ENCODE data around the gene TRPM5. TPM values are rescaled to one million over a fixed set of nuclear protein-coding genes. Genes with fewer than 3 reads are reported as not detected.

The TRPM5 gene
- total RNA-seq, 8 experiments from 2014 or later = 0.05 to 0.23 (median 0.15) TPM; not detected in 2

DNA sequence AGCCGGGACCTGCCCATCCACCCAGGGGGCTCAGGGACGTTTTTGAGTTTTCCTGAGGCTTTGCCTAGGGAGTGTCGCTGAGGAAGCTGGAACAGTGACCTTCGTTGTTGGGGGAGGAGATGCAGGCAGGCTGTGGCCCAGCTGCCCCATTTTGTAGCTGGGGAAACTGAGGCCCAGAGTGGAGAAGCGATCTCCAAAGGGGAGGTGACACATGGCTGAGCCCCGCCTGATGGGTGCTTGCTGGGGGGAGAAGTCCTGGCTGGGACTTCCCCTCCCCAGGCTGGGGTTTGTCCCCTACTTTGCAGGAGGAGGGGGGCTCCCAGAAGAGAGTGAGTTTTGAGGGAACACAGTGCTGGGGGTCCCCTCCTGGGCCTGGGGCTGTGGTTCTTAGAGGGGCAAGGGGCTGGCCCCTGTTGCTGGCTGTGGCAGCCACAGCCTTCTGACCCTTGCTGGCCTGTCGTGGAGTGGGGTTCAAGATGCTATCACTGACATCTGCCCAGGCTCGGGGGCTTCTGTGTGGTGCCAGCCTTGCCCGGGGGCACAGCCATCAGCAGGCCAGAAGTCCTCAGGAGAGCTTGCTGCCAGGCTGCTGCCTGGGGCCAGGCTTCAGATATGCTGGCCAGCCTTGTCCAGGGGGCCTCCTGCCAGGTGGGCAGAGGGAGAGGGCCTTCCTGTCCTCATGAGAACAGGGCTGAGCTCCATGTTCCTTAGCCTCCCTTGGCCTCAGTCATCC, 21.9 kb upstream of the TRPM5 start:
- in situ Hi-C loops (cut with MboI; ENCODE audit: low pct_unique_long_range_greater_than_20kb in 2 of 9, low sequenced_read_pairs in 9 of 9, unreplicated experiment in 9 of 9) = no loop called here
- no peaks in the 10 kb centered on the region for H3K4me1 ChIP-seq (replicated peaks in 1 of 2)
- H3K27ac ChIP-seq = no peak overlapping the region
- ATAC-seq (replicated peaks in 6 of 8) = no peak
- 20 to 64% methylated on average over 3 to 4 of the region's 9 CpGs; no CpG with 5 or more reads in 8 of the 10 experiments for WGBS, 10 experiments
- no peak overlapping the region for H3K4me3 ChIP-seq

- no peak for ATAC-seq (replicated peaks in 6 of 8)
- no peaks in the 10 kb centered on the region for H3K4me1 ChIP-seq (replicated peaks in 1 of 2)
- no peak overlapping the region for H3K4me3 ChIP-seq
- in situ Hi-C loops (cut with MboI; ENCODE audit: low pct_unique_long_range_greater_than_20kb in 2 of 9, low sequenced_read_pairs in 9 of 9, unreplicated experiment in 9 of 9) = no loop called here
- no peak overlapping the region for H3K27ac ChIP-seq
- 0 to 87% (median 44%) methylated on average over 1 to 6 of the region's 20 CpGs; no CpG with 5 or more reads in 4 of the 10 experiments for WGBS, 10 experiments
Observed at GRCh38 chr11:2465202-2466068, 21.1 kb upstream of the TRPM5 start.

DNA sequence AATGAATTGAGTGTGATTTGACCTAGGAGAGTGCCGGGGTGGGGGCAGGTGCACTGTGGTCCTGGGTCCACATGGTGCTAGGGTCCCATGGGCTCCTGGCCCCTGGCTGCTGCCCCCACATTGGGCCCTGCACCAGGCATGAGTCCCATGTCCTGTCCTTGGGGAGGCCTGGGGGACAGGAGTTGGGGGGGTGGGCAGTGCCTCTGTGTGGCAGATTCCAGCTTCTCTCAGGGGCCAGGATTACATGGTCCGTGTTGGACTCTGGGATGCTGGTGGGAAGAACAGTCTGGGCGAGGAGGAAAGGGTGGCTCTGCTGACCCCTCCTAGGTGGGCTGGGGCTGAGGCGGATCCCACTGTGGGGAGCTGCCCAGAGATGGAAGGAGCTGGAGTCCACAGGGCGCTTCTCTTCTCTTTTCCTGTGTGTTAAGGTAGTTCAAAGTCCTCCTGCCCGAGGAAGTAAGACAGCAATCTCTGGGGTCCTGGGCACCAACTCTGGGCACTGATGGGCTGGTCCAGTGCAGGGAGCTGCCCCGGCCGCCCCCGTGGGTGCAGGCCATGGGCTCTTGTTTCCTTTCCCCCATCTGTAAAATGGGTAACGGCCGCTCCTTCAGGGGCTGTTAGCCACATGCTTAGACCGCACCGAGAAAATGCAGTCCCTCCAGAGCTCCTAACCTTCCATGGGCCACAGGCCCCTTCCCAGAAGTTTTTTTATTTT, 20.3 kb upstream of the TRPM5 start:
- Histone ChIP-seq H3K4me3 (no peak overlapping the region), H3K27ac (no peak overlapping the region), H3K4me1 (replicated peaks in 1 of 2) (no peaks in the 10 kb centered on the region)
- WGBS, 10 experiments = 40 to 93% (median 67%) methylated on average over 2 to 4 of the region's 13 CpGs; no CpG with 5 or more reads in 6 of the 10 experiments
- no peak for ATAC-seq (replicated peaks in 6 of 8)
- in situ Hi-C loops (cut with MboI; ENCODE audit: low pct_unique_long_range_greater_than_20kb in 2 of 9, low sequenced_read_pairs in 9 of 9, unreplicated experiment in 9 of 9) = no loop called here

- ATAC-seq (replicated peaks in 6 of 8) = no peak
- in situ Hi-C loops (cut with MboI; ENCODE audit: low pct_unique_long_range_greater_than_20kb in 2 of 9, low sequenced_read_pairs in 9 of 9, unreplicated experiment in 9 of 9) = no loop called here
- Histone ChIP-seq H3K4me3 (no peak overlapping the region), H3K27ac (no peak overlapping the region), H3K4me1 (replicated peaks in 1 of 2) (no peaks in the 10 kb centered on the region)
- WGBS, 10 experiments = 43 to 90% (median 74%) methylated on average over 2 to 15 of the region's 26 CpGs; no CpG with 5 or more reads in 3 of the 10 experiments
Observed at GRCh38 chr11:2463766-2464277, 19.5 kb upstream of the TRPM5 start.

DNA sequence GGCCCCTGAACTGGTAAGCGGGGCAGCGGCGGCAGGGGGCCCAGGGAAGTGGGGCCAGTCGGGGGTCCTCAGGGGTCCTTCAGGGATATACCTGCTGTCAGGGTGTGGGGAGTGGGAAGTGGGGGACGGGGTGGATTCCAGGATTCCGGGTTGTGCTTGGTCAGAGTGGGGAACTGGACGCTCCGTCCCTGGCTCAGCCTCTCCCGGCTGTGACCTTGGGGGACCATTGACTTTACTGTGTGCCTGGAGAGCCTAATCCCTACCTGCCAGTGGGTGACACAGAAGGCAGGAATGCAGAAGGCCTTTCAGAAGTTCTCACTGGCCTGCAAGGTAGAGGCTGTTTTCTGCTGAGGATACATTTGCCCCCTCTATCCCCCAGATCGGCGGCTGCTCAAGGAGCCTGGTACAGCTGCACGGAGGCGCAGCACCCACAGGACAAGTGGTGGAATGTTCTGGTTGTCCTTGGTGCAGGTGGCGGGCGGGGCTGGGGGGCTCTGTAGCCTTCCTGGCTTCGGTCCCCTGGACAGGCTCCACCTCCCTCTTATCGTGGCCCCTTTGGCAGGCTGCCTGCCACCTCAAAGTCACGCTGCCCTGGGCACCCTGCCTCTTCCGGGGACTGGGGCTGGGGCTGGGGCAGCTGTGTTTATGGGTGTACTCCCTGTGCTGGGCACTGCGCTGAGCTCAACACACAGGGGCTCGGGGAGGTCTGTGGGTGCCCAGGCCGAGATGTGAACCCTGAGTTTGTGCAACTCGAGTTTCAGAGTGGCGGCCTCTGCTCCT, 18.9 kb upstream of the TRPM5 start:
- in situ Hi-C loops (cut with MboI; ENCODE audit: low pct_unique_long_range_greater_than_20kb in 2 of 9, low sequenced_read_pairs in 9 of 9, unreplicated experiment in 9 of 9) = no loop called here
- 51 to 63% methylated on average over 3 of the region's 24 CpGs; no CpG with 5 or more reads in 8 of the 10 experiments for WGBS, 10 experiments
- Histone ChIP-seq H3K4me1 (replicated peaks in 1 of 2) (no peaks in the 10 kb centered on the region), H3K4me3 (no peak overlapping the region), H3K27ac (no peak overlapping the region)
- no peak for ATAC-seq (replicated peaks in 6 of 8)

- no peak for ATAC-seq (replicated peaks in 6 of 8)
- no peaks in the 10 kb centered on the region for H3K4me1 ChIP-seq (replicated peaks in 1 of 2)
- no CpG with 5 or more reads among the region's 8 CpGs for WGBS, 10 experiments
- in situ Hi-C loops (cut with MboI; ENCODE audit: low pct_unique_long_range_greater_than_20kb in 2 of 9, low sequenced_read_pairs in 9 of 9, unreplicated experiment in 9 of 9) = no loop called here
- no peak overlapping the region for H3K4me3 ChIP-seq
- H3K27ac ChIP-seq = no peak overlapping the region
Observed at GRCh38 chr11:2462543-2462985, 18.2 kb upstream of the TRPM5 start.

DNA sequence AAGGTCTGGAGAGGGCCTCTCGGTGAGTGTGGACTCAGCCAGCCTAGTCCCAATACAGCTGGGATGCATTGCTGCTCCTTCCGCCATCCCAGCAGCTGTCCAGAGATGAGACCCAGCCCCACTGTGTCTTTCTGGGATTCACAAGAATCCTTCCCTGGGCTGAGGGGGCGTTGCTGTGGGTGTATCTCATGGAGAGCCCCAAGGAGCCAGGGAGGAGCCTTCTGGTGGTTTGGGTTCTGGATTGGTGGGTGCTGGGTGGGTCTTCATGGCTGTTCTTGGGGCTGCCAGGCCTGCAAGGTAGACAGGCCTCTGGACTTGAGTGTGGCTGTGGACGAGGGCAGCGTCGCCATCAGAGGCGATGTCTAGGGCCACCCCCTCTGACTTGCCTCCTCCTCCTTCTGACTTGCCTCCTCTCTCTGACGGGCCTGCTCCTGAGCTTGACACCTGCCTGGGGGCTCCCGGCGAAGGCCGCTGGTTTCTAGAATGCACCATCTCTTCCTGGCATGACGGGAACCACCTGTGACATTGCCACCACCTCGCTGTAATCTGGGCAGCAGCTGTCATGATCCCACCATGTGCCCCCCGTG, 17.7 kb upstream of the TRPM5 start:
- no peak overlapping the region for H3K27ac ChIP-seq
- 40 to 100% (median 100%) methylated on average over 1 to 2 of the region's 14 CpGs; no CpG with 5 or more reads in 7 of the 10 experiments for WGBS, 10 experiments
- no peak for ATAC-seq (replicated peaks in 6 of 8)
- in situ Hi-C loops (cut with MboI; ENCODE audit: low pct_unique_long_range_greater_than_20kb in 2 of 9, low sequenced_read_pairs in 9 of 9, unreplicated experiment in 9 of 9) = no loop called here
- no peak overlapping the region for H3K4me3 ChIP-seq
- H3K4me1 ChIP-seq (replicated peaks in 1 of 2) = no peaks in the 10 kb centered on the region

DNA sequence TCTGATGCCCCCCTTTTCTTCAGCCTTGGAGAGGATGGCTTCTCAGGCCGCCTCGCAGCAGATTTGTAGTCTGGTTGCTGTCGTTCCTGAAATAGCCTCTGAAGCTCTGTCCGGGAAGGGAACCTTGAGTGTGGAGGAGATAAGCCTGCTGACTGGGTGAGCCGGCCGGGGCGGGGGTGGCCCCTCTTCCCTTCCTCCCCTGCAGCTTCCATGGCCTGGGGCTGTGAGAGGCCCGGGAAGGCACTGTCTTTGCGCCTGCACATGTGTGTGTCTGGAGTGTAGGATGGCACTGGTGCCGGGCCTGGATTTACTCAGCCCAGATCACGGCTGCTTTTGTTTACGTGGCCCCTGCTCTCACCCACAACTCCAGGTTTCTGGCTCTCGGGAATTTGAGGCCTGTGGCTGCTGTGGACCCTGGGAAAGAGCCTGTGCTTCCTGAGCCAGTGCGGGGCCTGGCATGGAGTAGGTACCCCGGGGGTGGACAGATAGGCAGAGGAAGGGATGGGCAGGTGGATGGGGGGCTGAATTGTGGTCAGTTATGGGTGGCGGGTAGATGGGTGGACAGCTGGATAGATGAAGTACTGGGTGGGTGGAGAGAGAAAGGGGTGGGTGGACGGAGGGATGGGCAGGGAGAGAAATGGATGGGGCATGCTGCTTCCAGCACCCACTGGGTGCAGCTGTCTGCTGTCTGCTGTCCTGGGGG, 17.1 kb upstream of the TRPM5 start:
- ATAC-seq (replicated peaks in 6 of 8) = no peak
- WGBS, 10 experiments = 30 to 100% (median 60%) methylated on average over 1 to 3 of the region's 17 CpGs; no CpG with 5 or more reads in 4 of the 10 experiments
- in situ Hi-C loops (cut with MboI; ENCODE audit: low pct_unique_long_range_greater_than_20kb in 2 of 9, low sequenced_read_pairs in 9 of 9, unreplicated experiment in 9 of 9) = no loop called here
- H3K4me3 ChIP-seq = no peak overlapping the region
- H3K4me1 ChIP-seq (replicated peaks in 1 of 2) = no peaks in the 10 kb centered on the region
- H3K27ac ChIP-seq = no peak overlapping the region

DNA sequence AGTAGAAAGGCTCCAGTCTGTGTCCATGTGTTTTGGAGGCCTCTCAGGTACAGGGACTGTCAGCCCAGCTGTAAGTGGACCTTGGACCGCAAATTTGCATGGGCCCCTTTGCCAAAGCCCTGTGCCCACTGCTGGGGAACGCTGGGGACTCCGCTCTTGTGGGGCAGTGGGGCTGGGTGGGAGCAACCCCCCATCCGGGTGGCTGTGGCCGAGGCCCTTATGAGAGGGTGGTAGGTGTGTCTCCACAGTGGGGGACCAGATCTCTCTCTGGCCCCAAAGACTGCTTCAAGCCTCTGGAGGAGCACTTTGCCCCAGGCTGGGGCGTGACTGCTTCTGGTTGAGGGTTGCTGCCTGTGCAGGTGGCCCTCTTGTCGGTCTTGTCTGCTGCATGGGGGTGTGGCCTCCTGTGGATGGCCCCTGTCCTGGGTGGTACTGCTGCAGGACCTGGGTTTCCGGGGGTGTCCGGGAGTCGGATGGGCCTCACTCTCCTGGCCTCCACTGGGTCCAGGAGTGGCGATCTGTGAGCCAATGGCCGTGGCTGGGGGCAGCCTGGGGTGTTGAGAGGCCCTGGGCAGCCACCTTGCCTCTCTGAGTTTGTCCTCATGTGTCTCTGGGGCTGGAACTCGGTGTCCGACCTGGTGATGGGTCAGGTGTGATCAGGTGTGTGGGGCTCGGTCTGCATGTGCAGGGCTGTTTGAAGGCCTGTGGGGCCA, 16.4 kb upstream of the TRPM5 start:
- 50 to 87% (median 70%) methylated on average over 1 to 3 of the region's 15 CpGs; no CpG with 5 or more reads in 6 of the 10 experiments for WGBS, 10 experiments
- in situ Hi-C loops (cut with MboI; ENCODE audit: low pct_unique_long_range_greater_than_20kb in 2 of 9, low sequenced_read_pairs in 9 of 9, unreplicated experiment in 9 of 9) = no loop called here

DNA sequence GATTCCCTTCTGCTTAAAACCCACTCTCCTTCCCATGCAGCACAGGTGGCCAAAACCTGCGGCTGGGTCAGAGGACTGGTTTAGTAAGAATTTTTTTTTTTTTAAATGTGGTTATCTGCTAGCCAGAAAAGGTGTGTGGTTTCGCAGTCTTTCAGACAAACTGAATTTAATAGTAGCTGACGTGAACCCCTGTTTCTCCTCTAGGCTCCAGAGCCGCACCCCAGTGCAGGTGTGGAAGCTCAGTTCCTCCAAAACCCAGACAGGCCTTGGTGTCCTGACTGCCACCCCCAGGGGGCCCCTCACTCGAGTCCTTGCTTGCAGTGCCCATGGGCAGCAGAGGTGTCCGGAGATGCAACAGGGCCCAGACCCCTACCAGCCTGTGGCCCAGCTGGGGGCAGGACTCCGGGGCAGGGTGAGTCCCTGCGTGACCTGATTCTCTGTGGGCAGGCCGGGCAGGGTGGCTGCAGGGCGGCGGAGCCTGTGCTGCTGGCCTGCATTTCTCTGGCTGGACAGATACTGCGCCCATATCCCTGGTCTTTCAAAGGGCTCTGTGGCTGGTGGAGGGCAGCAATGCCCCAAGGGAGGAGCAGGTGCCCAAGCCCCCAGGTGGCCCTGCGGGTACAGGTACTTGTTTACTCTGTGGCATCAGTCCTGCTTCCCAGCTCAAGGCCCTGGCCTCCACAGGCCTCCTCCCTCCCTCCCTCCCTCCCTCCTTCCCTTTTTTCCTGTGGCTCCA, 15.7 kb upstream of the TRPM5 start:
- no peak for ATAC-seq (replicated peaks in 6 of 8)
- Histone ChIP-seq H3K4me1 (replicated peaks in 1 of 2) (no peaks in the 10 kb centered on the region), H3K4me3 (no peak overlapping the region), H3K27ac (no peak overlapping the region)
- 40 to 75% (median 46%) methylated on average over 1 to 3 of the region's 13 CpGs; no CpG with 5 or more reads in 6 of the 10 experiments for WGBS, 10 experiments
- in situ Hi-C loops (cut with MboI; ENCODE audit: low pct_unique_long_range_greater_than_20kb in 2 of 9, low sequenced_read_pairs in 9 of 9, unreplicated experiment in 9 of 9) = no loop called here

More for the DNA sequence above, 16.4 kb upstream of the TRPM5 start:
- Histone ChIP-seq H3K4me3 (no peak overlapping the region), H3K4me1 (replicated peaks in 1 of 2) (no peaks in the 10 kb centered on the region), H3K27ac (no peak overlapping the region)
- ATAC-seq (replicated peaks in 6 of 8) = no peak

All from motor neuron (in vitro differentiated cells).